Vagina (tissue), 2 donors: ENCODE measurements around the gene PSMD10. TPM values are rescaled to one million over a fixed set of nuclear protein-coding genes. Genes with fewer than 3 reads are reported as not detected.

Experiments
- DNase-seq, 2 donors: peaks; one replicate each; pipeline ENCODE4 v3.0.0-alpha.2; 2017; ENCODE audit errors: extremely low spot score in 2 of 2
- H3K27ac ChIP-seq: fragments of 200-600 bp; sonication (generic); one replicate; pipeline ENCODE4 v1.5.1; 2019
- H3K27me3 ChIP-seq: fragments of 200-600 bp; sonication (generic); one replicate; pipeline ENCODE4 v1.5.1; 2019
- H3K36me3 ChIP-seq, 2 donors: fragments of 200-600 bp; sonication (generic); one replicate each; pipeline ENCODE4 v1.5.1; 2017 to 2019
- H3K4me1 ChIP-seq: fragments of 200-600 bp; sonication (generic); one replicate; pipeline ENCODE4 v1.5.1; 2019
- H3K4me3 ChIP-seq, 2 donors: fragments of 200-600 bp; sonication (generic); 1 replicate in 1 of 2; 2 replicates in 1 of 2; pipeline ENCODE4 v1.5.1; 2016 to 2019
- H3K9me3 ChIP-seq: fragments of 200-600 bp; sonication (generic); one replicate; pipeline ENCODE4 v1.5.1; 2019
- POLR2A ChIP-seq, 2 donors: fragments of 450-650 bp; IDR thresholded peaks; one replicate each; pipeline ENCODE4 v1.6.1; 2017; ENCODE audit warnings: antibody characterized with exemption in 2 of 2, mild to moderate bottlenecking in 2 of 2, moderate library complexity in 2 of 2
- POLR2AphosphoS5 ChIP-seq, 2 donors: sonication (generic); formaldehyde crosslinking; IDR thresholded peaks; one replicate each; pipeline ENCODE4 v1.9.0; 2017; ENCODE audit warnings: antibody characterized with exemption in 2 of 2, mild to moderate bottlenecking in 2 of 2, low read depth in 1 of 2; ENCODE audit not compliant: insufficient read depth in 1 of 2
- intact Hi-C: fragments of 100-400 bp; cut with DNase I; formaldehyde crosslinking; loops from one replicate; pipeline ENCODE4 v1.15.1; 2023
- total RNA-seq: library from RNA; depleted of rRNA; stranded (reverse); fragments of >200 nt; gene quantifications from one replicate; pipeline ENCODE4 v1.2.3, GENCODE V29; 2016
- TF ChIP-seq, protein P1 (sequence below), 3 experiments: fragments of 450-650 bp in 2 of 3; fragments of 200-600 bp in 1 of 3; sonication (generic) in 1 of 3; IDR thresholded peaks; one replicate each; pipeline ENCODE4 v1.5.1; 2017 to 2019; ENCODE audit warnings: antibody characterized with exemption in 3 of 3, mild to moderate bottlenecking in 2 of 3, moderate library complexity in 2 of 3

PSMD10 gene
- total RNA-seq, 1 donor from 2014 or later, result 33.6 TPM

DNA sequence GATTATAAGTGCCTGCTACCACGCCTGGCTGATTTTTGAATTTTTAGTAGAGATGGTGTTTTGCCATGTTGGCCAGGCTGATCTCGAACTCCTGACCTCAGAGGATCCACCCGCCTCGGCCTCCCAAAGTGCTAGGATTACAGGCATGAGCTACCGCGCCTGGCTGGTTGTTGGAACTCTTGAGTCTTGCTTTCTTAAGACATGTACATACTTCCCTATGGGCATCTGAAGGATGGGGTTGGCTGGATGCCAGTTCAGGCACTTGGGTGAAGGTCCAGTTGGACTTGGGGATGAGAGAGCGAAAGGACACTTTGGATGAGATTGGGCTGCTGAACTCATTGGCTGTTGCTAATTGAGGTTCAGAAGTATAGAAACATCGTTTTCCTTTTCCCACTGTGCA lies 40.7 kb upstream of the PSMD10 start:
- intact Hi-C loops, result loop anchor here (5.0 kb wide), 1 partner anchor 1080 kb away; no protein-coding TSS in a partner anchor
- no peaks in the 10 kb centered on the region for H3K9me3 ChIP-seq

DNA sequence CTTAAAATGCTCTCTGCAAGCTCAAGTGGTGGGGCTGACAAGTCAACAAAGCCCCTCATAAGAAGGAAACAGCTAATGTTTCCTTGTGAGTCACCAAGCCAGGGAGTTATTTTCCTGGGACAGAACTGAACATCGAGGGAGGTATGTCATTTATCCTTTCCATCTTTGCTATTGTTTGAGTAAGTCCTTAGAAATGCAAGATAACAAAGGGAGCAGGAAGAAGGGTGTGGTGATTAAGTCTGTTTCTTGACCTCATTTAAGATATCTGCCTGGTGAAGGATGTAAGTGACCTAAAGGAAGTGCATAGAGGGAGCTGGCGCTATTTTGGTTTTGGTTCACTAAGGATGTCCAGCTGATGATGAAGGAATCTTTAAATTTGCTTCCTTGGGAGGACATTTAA lies 40.1 kb upstream of the PSMD10 start:
- no peak for DNase-seq
- intact Hi-C loops, result loop anchor here (5.0 kb wide), 1 partner anchor 1081 kb away; no protein-coding TSS in a partner anchor
- no peak overlapping the region for H3K27ac ChIP-seq
- TF ChIP-seq POLR2AphosphoS5 (IDR thresholded peaks at IDR 0.05; ENCODE audit: insufficient read depth in 1 of 2, low read depth in 1 of 2) (no peak), POLR2A (IDR thresholded peaks at IDR 0.05) (no peak)
- TF ChIP-seq, protein P1, sequence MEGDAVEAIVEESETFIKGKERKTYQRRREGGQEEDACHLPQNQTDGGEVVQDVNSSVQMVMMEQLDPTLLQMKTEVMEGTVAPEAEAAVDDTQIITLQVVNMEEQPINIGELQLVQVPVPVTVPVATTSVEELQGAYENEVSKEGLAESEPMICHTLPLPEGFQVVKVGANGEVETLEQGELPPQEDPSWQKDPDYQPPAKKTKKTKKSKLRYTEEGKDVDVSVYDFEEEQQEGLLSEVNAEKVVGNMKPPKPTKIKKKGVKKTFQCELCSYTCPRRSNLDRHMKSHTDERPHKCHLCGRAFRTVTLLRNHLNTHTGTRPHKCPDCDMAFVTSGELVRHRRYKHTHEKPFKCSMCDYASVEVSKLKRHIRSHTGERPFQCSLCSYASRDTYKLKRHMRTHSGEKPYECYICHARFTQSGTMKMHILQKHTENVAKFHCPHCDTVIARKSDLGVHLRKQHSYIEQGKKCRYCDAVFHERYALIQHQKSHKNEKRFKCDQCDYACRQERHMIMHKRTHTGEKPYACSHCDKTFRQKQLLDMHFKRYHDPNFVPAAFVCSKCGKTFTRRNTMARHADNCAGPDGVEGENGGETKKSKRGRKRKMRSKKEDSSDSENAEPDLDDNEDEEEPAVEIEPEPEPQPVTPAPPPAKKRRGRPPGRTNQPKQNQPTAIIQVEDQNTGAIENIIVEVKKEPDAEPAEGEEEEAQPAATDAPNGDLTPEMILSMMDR (IDR thresholded peaks at IDR 0.05), result no peak
- no peaks in the 10 kb centered on the region for H3K4me1 ChIP-seq
- H3K36me3 ChIP-seq, result peaks cover 0 to 5% of the 10 kb centered on the region in 2 donors
- H3K27me3 ChIP-seq, result no peaks in the 10 kb centered on the region
- no peak overlapping the region for H3K4me3 ChIP-seq
- H3K9me3 ChIP-seq, result no peaks in the 10 kb centered on the region

More for the DNA sequence above, 40.7 kb upstream of the PSMD10 start:
- no peak for DNase-seq
- TF ChIP-seq POLR2AphosphoS5 (IDR thresholded peaks at IDR 0.05; ENCODE audit: insufficient read depth in 1 of 2, low read depth in 1 of 2) (no peak), POLR2A (IDR thresholded peaks at IDR 0.05) (no peak)
- TF ChIP-seq, protein P1 (IDR thresholded peaks at IDR 0.05), result no peak
- Histone ChIP-seq H3K27me3 (no peaks in the 10 kb centered on the region), H3K4me1 (no peaks in the 10 kb centered on the region), H3K27ac (no peak overlapping the region), H3K4me3 (no peak overlapping the region), H3K36me3 (peaks cover 0 to 5% of the 10 kb centered on the region in 2 donors)

DNA sequence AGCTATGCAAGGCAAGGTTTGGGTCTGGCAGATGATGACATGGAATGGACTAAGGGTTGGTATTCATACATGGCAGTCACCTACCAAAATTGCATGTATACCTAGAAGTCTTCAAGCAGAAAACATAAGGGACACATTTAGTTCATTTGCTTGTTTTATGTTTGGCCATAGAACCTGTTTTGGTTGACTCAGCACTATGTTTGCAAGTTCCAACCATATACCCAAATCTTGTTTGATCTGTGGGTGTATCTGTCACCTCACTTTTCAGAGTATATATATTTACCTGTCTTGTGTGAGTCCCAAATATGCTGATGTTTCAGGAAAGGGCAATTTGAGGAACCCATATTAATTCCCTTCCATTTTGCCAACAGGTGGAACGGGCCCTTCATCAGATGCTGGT lies 39.5 kb upstream of the PSMD10 start:
- H3K36me3 ChIP-seq, result peaks cover 0 to 5% of the 10 kb centered on the region in 2 donors
- H3K4me1 ChIP-seq, result no peaks in the 10 kb centered on the region
- H3K4me3 ChIP-seq, result no peak overlapping the region
- intact Hi-C loops, result loop anchor here (5.0 kb wide), 1 partner anchor 1081 kb away; no protein-coding TSS in a partner anchor
- no peak overlapping the region for H3K27ac ChIP-seq
- no peaks in the 10 kb centered on the region for H3K27me3 ChIP-seq
- DNase-seq, result no peak
- H3K9me3 ChIP-seq, result no peaks in the 10 kb centered on the region
- TF ChIP-seq POLR2A (IDR thresholded peaks at IDR 0.05), result no peak
- TF ChIP-seq POLR2AphosphoS5 (IDR thresholded peaks at IDR 0.05; ENCODE audit: insufficient read depth in 1 of 2, low read depth in 1 of 2), result no peak
- TF ChIP-seq, protein P1 (IDR thresholded peaks at IDR 0.05), result no peak

DNA sequence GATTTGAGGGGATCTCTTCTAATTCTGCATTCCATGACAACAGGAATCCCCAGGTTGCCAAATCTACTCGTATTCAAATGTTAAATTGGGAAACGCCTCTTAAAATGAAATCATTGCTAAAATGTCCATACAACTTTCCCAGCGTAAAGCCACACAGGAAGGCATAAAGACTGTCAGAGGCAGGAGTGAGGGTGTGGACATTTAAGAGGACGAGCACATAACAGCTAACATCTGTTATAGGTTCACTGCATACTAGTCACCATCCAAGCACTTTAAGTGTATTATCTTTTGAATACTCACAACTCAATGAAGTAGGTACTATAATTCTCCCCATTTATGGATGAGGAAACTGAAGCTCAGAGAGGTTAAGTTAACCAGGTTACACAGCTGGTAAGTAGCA lies 35.8 kb upstream of the PSMD10 start:
- TF ChIP-seq POLR2A (IDR thresholded peaks at IDR 0.05) (no peak), POLR2AphosphoS5 (IDR thresholded peaks at IDR 0.05; ENCODE audit: insufficient read depth in 1 of 2, low read depth in 1 of 2) (no peak)
- TF ChIP-seq, protein P1 (IDR thresholded peaks at IDR 0.05), result no peak
- intact Hi-C loops, result no loop called here
- Histone ChIP-seq H3K9me3 (no peaks in the 10 kb centered on the region), H3K27me3 (no peaks in the 10 kb centered on the region), H3K36me3 (no peaks in the 10 kb centered on the region), H3K4me1 (no peaks in the 10 kb centered on the region), H3K4me3 (no peak overlapping the region), H3K27ac (no peak overlapping the region)
- no peak for DNase-seq

DNA sequence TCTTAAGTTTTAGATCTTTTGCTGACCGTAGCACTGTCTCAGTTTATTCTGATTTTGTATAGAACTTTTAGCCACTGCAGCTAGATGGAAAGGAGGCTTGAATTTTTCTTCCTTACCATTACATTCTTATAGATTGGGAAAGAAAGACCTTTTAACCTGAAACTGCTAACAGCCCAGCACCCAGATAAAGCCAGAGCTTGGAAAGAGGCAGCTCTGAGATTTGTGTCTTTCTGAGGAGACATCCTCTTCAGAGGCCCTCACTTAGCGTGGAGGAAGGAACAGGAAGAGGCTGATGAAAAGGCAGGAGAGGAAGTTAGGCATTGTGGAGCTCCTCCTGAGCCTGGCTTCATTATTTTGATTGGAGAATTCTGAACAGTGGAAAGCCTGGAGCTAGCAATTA lies 35.3 kb upstream of the PSMD10 start:
- no peaks in the 10 kb centered on the region for H3K27me3 ChIP-seq
- TF ChIP-seq POLR2AphosphoS5 (IDR thresholded peaks at IDR 0.05; ENCODE audit: insufficient read depth in 1 of 2, low read depth in 1 of 2) (no peak), POLR2A (IDR thresholded peaks at IDR 0.05) (no peak)
- TF ChIP-seq, protein P1 (IDR thresholded peaks at IDR 0.05), result no peak
- no peak overlapping the region for H3K27ac ChIP-seq
- no peaks in the 10 kb centered on the region for H3K9me3 ChIP-seq
- no peak for DNase-seq
- intact Hi-C loops, result no loop called here
- H3K4me1 ChIP-seq, result no peaks in the 10 kb centered on the region
- no peak overlapping the region for H3K4me3 ChIP-seq
- H3K36me3 ChIP-seq, result no peaks in the 10 kb centered on the region
